H54 (cell line): Measurements from ENCODE around the gene GEMIN4.
"Not testable (repeated sequence)": the region's sequence is repeated elsewhere in the genome, so short reads cannot be mapped to it uniquely, and the experiment has no call there.

ENCODE experiments used
- DNase-seq: peaks from one replicate; pipeline ENCODE4 v3.0.0; 2011; ENCODE audit warnings: low spot score, mixed read lengths; ENCODE audit not compliant: insufficient read length
- FAIRE-seq: peaks from 3 replicates; lab custom pipeline; 2011; peaks lifted over from hg19 to GRCh38; lab: Jason Lieb, UNC
- POLR2A ChIP-seq: IDR thresholded peaks from 2 replicates; pipeline ENCODE4 v1.6.1; 2011; ENCODE audit warnings: low read depth, mild to moderate bottlenecking, low read length

Gene GEMIN4

GRCh38 chr17:753418-753817 is 1.4 kb upstream of the GEMIN4 start:
- no peak for TF ChIP-seq POLR2A
- no peak for DNase-seq
- no peak for FAIRE-seq

DNA sequence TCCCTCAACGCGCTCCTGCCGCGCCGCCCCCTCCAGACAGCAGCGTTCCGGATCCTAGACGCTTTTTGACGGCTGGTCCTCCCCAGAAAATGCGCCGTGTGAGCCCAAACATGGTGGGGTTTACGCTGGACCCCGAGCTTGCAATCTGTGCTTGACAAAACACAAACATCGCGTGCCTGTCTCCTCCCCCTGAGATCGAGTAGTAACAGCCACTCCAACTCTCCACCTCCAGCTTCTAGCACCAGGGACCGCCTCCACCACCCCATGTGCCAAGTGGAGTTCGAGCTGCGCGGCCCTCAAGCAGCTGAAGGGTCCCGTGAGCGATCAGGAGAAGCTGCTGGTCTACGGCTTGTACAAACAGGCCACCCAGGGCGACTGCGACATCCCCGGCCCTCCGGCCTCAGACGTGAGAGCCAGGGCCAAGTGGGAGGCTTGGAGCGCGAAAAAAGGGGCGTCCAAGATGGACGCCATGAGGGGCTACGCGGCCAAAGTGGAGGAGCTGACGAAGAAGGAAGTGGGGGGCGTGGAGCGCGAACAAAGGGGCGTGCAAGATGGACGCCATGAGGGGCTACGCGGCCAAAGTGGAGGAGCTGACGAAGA is 656 bp upstream of the GEMIN4 start:
- TF ChIP-seq POLR2A = no peak
- FAIRE-seq (no peak), DNase-seq (no peak)

DNA sequence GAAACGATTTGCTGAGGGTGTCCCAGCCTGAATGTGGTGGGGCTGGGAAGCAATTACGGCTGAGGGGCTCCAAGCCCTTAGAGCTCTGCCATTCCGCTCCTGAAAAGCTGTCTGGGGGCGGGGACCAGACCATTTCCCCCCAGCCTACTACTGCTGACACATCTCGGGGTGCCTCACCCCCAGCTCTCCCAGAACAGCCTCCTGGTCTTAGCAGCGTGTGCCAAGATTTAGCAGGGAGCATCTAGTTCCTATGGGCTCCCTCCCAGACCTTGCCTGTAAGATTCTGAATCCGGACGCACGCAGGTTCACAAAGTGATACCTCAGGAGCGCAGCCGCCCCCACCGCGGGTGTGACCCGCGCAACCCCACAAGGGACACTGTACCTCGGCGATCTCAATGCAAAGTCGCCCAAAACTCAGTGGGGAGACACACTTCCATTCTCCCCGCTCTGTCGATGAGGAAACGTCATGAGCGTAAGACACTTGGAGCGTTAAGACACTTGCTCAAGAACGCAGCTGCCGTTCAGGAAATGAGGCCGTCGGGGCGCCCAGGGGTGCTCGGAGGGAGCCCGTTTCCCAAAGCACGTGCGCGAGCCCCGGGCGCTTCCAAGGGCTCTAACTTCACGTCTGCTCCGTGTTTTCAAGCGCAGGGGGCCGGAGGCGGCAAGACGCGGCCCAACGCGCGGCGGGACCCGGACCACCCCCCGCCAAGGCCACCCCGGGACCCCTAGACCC is 629 bp downstream of the GEMIN4 start:
- FAIRE-seq (no peak), DNase-seq (peak; percentile 46)
- no peak for TF ChIP-seq POLR2A

DNA sequence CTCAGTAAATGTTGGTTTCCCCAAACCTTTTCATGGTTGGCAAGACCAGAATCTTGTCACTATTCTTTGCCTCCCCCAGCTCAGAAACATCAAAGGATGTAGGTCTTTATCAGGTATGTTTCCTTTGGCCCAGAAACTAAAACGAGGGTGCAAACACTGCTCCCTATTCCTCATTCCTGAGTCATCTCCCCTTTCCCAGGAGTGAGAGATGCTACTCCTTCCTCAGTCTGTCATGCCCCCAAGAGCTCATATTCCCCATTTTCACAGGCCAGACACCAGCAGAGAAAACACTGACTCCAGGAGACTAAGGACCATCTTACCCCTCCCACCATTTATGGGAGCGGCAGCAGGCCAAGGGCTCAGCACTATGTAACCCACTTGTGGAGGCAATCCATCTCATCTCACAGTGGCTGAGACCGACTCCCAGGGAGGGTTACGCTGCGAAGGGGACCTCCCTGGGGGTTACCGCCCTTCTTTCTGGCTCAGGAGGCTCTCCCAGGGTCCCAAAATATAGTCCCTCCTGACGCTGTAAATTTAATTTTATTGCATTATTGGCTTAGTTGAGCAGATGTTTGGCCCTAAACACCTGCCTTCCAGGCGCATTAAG is 1.5 kb downstream of the GEMIN4 start:
- DNase-seq (no peak), FAIRE-seq (no peak)
- TF ChIP-seq POLR2A = no peak

DNA sequence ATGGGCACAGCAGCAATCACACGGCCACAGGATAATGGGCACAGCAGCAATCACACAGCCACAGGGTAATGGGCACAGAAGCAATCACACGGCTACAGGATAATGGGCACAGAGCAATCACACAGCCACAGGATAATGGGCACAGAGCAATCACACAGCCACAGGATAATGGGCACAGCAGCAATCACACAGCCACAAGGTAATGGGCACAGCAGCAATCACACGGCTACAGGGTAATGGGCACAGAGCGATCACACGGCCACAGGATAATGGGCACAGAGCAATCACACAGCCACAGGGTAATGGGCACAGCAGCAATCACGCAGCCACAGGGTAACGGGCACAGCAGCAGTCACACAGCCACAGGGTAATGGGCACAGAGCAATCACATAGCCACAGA is 2.7 kb downstream of the GEMIN4 start:
- DNase-seq, FAIRE-seq: not testable (repeated sequence)

DNA sequence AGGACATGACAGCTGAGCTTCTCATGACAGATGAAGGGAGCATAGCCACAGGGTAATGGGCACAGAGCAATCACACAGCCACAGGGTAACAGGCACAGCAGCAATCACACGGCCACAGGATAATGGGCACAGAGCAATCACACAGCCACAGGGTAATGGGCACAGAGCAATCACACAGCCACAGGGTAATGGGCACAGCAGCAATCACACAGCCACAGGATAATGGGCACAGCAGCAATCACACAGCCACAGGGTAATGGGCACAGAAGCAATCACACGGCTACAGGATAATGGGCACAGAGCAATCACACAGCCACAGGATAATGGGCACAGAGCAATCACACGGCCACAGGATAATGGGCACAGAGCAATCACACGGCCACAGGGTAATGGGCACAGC is 3.5 kb downstream of the GEMIN4 start:
- not testable (repeated sequence) for FAIRE-seq, DNase-seq

GRCh38 chr17:746783-747629 is 5.1 kb downstream of the GEMIN4 start:
- DNase-seq (no peak), FAIRE-seq (no peak)
- TF ChIP-seq POLR2A = no peak

- FAIRE-seq = no peak
- TF ChIP-seq POLR2A = no peak
- no peak for DNase-seq
These were observed 5.9 kb downstream of the GEMIN4 start for GRCh38 chr17:746181-746580.

- no peak for DNase-seq
- no peak for FAIRE-seq
- TF ChIP-seq POLR2A = no peak
These were observed 6.7 kb downstream of the GEMIN4 start for GRCh38 chr17:745406-745805.

DNA sequence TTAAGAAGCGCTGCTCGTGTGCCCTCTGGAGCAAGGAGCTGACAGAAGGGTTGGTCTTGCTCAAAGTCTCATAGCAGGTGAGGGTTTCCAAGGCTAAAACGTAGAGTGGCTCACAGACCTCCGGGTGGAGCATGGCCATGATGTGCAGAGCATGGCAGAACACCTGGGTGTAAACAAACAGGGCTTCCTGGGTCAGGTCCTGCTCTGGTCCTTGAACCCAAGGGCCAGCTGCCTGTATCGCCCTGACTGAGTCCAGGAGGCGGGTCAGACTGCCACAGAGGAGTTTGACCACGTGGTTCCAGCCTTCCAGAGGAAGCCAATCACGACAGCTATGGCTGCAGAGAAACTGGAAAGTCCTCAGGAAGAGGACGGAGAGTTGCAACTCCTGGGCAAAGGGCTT is 7.1 kb downstream of the GEMIN4 start:
- FAIRE-seq = no peak
- DNase-seq = no peak
- TF ChIP-seq POLR2A = no peak

GRCh38 chr17:743139-743538 is 8.9 kb downstream of the GEMIN4 start:
- FAIRE-seq = no peak
- TF ChIP-seq POLR2A = no peak

GRCh38 chr17:742147-742793 is 9.8 kb downstream of the GEMIN4 start:
- TF ChIP-seq POLR2A = no peak
- no peak for FAIRE-seq
- DNase-seq = no peak

More at GRCh38 chr17:743139-743538, 8.9 kb downstream of the GEMIN4 start:
- DNase-seq = no peak

- DNase-seq (no peak), FAIRE-seq (no peak)
- TF ChIP-seq POLR2A = no peak
These were observed 11.6 kb downstream of the GEMIN4 start for GRCh38 chr17:740240-741017.
